OCI-LY7 (cell line): Measurements from ENCODE around the gene LSM4. TPM values are rescaled to one million over a fixed set of nuclear protein-coding genes. Genes with fewer than 3 reads are reported as not detected.
A peak's percentile ranks its signal among the peaks of the same experiment; 100 is the strongest.

ENCODE experiments used
- BruUV-seq: library from RNA; stranded (reverse); fragments of 400-500 nt; replicated peaks from 2 replicates; lab custom pipeline; 2021; lab: Mats Ljungman, UMichigan
- CTCF ChIA-PET: fragments of 300-600 bp; sonication (Branson Sonifier 250); formaldehyde crosslinking; loops from one replicate; lab custom pipeline; 2022; ENCODE audit warnings: antibody characterized with exemption; ENCODE audit not compliant: unreplicated experiment; lab: Charles Lee
- POLR2A ChIA-PET: fragments of 300-600 bp; sonication (Branson Sonifier 250); formaldehyde crosslinking; loops from one replicate; lab custom pipeline; 2022; ENCODE audit warnings: antibody characterized with exemption; lab: Charles Lee
- DNase-seq: peaks from one replicate; pipeline ENCODE4 v3.0.0-alpha.2; 2015; ENCODE audit warnings: low spot score
- H2AFZ ChIP-seq: fragments of 200-600 bp; sonication (generic), shearing (Covaris generic); 2 replicates; pipeline ENCODE4 v1.6.1; 2014; ENCODE audit warnings: mild to moderate bottlenecking, antibody characterized with exemption, low read length, moderate library complexity
- H3K27ac ChIP-seq: fragments of 200-600 bp; sonication (generic); 2 replicates; pipeline ENCODE4 v1.5.1; 2014; ENCODE audit warnings: mixed run types, low read depth, mild to moderate bottlenecking, moderate library complexity, low read length, inconsistent platforms; ENCODE audit not compliant: poor library complexity, severe bottlenecking
- H3K36me3 ChIP-seq: fragments of 200-600 bp; sonication (generic); 2 replicates; pipeline ENCODE4 v1.6.1; 2014; ENCODE audit warnings: mild to moderate bottlenecking, antibody characterized with exemption, low read length, moderate library complexity, mixed read lengths; ENCODE audit not compliant: insufficient read depth
- H3K4me1 ChIP-seq: fragments of 200-600 bp; sonication (generic); 2 replicates; pipeline ENCODE4 v1.5.1; 2014; ENCODE audit warnings: mild to moderate bottlenecking, low read length; ENCODE audit not compliant: insufficient read depth, poor library complexity, severe bottlenecking
- H3K4me2 ChIP-seq: fragments of 200-600 bp; sonication (generic); 2 replicates; pipeline ENCODE4 v1.6.1; 2014; ENCODE audit warnings: mild to moderate bottlenecking, low read length
- H3K4me3 ChIP-seq: fragments of 200-600 bp; sonication (generic); 2 replicates; pipeline ENCODE4 v1.5.1; 2014; ENCODE audit warnings: mild to moderate bottlenecking, low read depth, low read length; ENCODE audit not compliant: poor library complexity, severe bottlenecking
- H3K79me2 ChIP-seq: fragments of 200-600 bp; sonication (generic); 2 replicates; pipeline ENCODE4 v1.6.1; 2016; ENCODE audit warnings: low read depth, mild to moderate bottlenecking, low read length, moderate library complexity, mixed read lengths; ENCODE audit not compliant: insufficient read depth
- H3K9me2 ChIP-seq: fragments of 200-600 bp; sonication (generic); 2 replicates; pipeline ENCODE4 v1.6.1; 2016; ENCODE audit warnings: mild to moderate bottlenecking, low read length, mixed read lengths; ENCODE audit not compliant: insufficient read depth
- H3K9me3 ChIP-seq: fragments of 200-600 bp; sonication (generic); 2 replicates; pipeline ENCODE4 v1.6.1; 2014; ENCODE audit warnings: mild to moderate bottlenecking, mixed run types, low read length, mixed read lengths
- H4K20me1 ChIP-seq: fragments of 200-600 bp; sonication (generic); 2 replicates; pipeline ENCODE4 v1.6.1; 2014; ENCODE audit warnings: mild to moderate bottlenecking, antibody characterized with exemption, low read length, moderate library complexity, mixed read lengths; ENCODE audit not compliant: insufficient read depth
- EZH2phosphoT487 ChIP-seq: fragments of 200-600 bp; sonication (generic); IDR thresholded peaks from 2 replicates; pipeline ENCODE4 v1.6.1; 2018; ENCODE audit warnings: low read depth, borderline replicate concordance, mild to moderate bottlenecking, mixed run types, antibody characterized with exemption, low read length, moderate library complexity, mixed read lengths
- intact Hi-C: fragments of 100-400 bp; cut with micrococcal nuclease; formaldehyde crosslinking; loops from one replicate; pipeline ENCODE4 v1.10.0; 2022; ENCODE audit not compliant: unreplicated experiment
- total RNA-seq, 2 experiments: library from RNA; depleted of rRNA in 1 of 2; stranded (reverse); fragments of >200 nt in 1 of 2; shearing (Covaris generic) in 1 of 2; gene quantifications; 2 replicates each; pipeline ENCODE4 v1.2.3, GENCODE V29; 2014 to 2022
- TF ChIP-seq, protein P1 (sequence below): fragments of 200-600 bp; sonication (generic); conservative IDR thresholded peaks from 2 replicates; pipeline ENCODE4 v1.5.1; 2014; ENCODE audit warnings: mild to moderate bottlenecking, antibody characterized with exemption, low read length, moderate library complexity, mixed read lengths

LSM4 gene
- total RNA-seq, 2 experiments from 2014 or later, result 232 to 451 TPM

DNA sequence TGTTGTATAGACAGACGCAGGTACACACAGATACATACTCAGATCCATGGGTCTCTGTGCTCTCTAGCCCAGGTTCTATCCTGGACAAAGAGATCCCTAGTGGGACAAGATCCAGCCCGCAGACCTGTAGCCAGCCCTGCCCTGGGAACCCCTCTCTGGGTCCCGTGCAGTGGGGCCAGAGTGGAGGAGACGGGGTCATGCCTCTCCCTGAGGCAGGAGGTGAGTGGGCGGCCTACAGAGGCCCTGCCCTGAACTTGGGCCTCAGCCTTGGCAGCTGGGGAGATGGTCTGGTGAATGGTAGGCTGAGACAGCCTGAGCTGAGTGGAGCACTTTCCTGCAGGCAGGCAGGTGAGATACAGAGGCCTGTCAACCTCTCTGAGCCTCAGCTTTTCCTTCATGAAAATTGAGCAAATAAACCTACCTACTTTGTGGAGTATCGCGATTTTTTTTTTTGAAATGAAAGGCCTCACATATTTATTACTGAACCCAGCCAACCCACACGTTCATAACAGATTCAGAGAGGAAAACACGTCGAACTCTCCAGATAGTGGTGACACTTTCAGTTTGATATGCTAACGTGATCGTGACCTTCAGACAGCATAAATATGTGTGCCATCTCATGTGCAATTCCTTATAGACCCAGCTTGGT, 38.0 kb downstream of the LSM4 start:
- no TSS peak for BruUV-seq
- intact Hi-C loops, result no loop called here
- H3K79me2 ChIP-seq, result peaks cover 2% of the 10 kb centered on the region; the same call in 1 of the 2 replicates
- H3K27ac ChIP-seq, result peak overlapping the region; percentile 28
- no peaks in the 10 kb centered on the region for H3K9me2 ChIP-seq
- no peaks in the 10 kb centered on the region for H3K36me3 ChIP-seq
- ChIA-PET POLR2A (no interaction called here), CTCF (no interaction called here)
- peak overlapping the region; percentile 7; the same call in 1 of the 2 replicates for H2AFZ ChIP-seq
- H3K4me1 ChIP-seq, result peaks cover 25% of the 10 kb centered on the region
- no peak overlapping the region for H3K4me2 ChIP-seq
- no peak for DNase-seq
- TF ChIP-seq EZH2phosphoT487, result no peak
- TF ChIP-seq, protein P1, sequence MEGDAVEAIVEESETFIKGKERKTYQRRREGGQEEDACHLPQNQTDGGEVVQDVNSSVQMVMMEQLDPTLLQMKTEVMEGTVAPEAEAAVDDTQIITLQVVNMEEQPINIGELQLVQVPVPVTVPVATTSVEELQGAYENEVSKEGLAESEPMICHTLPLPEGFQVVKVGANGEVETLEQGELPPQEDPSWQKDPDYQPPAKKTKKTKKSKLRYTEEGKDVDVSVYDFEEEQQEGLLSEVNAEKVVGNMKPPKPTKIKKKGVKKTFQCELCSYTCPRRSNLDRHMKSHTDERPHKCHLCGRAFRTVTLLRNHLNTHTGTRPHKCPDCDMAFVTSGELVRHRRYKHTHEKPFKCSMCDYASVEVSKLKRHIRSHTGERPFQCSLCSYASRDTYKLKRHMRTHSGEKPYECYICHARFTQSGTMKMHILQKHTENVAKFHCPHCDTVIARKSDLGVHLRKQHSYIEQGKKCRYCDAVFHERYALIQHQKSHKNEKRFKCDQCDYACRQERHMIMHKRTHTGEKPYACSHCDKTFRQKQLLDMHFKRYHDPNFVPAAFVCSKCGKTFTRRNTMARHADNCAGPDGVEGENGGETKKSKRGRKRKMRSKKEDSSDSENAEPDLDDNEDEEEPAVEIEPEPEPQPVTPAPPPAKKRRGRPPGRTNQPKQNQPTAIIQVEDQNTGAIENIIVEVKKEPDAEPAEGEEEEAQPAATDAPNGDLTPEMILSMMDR, result no peak
- no peaks in the 10 kb centered on the region for H3K9me3 ChIP-seq
- no peaks in the 10 kb centered on the region for H4K20me1 ChIP-seq
- no peak overlapping the region for H3K4me3 ChIP-seq

DNA sequence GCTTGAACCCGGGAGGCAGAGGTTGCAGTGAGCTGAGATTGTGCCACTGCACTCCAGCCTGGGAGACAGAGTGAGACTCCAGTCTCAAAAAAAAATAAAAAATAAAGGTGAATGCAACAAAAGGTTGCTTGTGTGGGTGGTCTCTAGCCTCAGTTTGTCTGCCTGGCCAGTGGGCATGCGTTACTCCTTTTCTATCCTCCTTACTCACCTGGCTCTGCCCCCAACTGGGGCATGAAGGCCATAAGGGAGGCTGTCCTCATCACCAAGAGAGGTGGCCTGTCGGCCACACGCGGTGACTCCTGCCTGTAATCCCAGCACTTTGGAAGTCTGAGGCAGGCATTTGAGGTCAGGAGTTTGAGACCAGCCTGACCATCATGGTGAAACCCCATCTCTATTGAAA, 39.5 kb downstream of the LSM4 start:
- H3K9me2 ChIP-seq, result no peaks in the 10 kb centered on the region
- H3K4me1 ChIP-seq, result peaks cover 24% of the 10 kb centered on the region
- peaks cover 15% of the 10 kb centered on the region; the same call in 1 of the 2 replicates for H3K79me2 ChIP-seq
- no peak overlapping the region for H3K4me2 ChIP-seq
- no TSS peak for BruUV-seq
- H2AFZ ChIP-seq, result no peak overlapping the region
- no peak overlapping the region for H3K27ac ChIP-seq
- intact Hi-C loops, result no loop called here
- no peak overlapping the region for H3K4me3 ChIP-seq
- ChIA-PET CTCF (no interaction called here), POLR2A (interaction anchor here (0.7 kb wide), 1 partner anchor 41 kb away, joined by 3 read pairs; no protein-coding TSS in a partner anchor)
- DNase-seq, result no peak
- peaks cover 11% of the 10 kb centered on the region; the same call in 1 of the 2 replicates for H3K36me3 ChIP-seq
- TF ChIP-seq EZH2phosphoT487, result no peak
- TF ChIP-seq, protein P1, result no peak
- peaks cover 7% of the 10 kb centered on the region; the same call in 1 of the 2 replicates for H4K20me1 ChIP-seq
- no peaks in the 10 kb centered on the region for H3K9me3 ChIP-seq

DNA sequence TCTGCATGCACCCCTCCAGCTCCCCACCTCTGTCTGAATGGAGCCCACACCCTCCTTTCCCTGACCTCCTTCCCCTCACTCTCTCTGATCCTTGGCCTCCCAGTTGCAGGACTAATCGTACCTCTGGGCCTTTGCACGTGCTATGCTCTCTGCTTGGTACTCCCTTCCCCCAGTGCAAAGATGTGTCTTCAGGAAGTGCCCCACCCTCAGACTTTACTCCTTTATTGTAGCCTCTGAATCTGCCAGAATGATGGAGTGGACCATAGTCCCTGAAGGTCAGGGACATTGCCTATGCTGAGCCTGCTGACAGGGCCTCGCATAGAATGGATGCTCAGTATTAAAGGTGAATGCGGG, 40.1 kb downstream of the LSM4 start:
- TF ChIP-seq, protein P1, result no peak
- TF ChIP-seq EZH2phosphoT487, result no peak
- Histone ChIP-seq H3K9me3 (no peaks in the 10 kb centered on the region), H4K20me1 (peaks cover 10% of the 10 kb centered on the region; the same call in 1 of the 2 replicates), H3K27ac (peak overlapping the region; percentile 89), H3K9me2 (no peaks in the 10 kb centered on the region), H3K4me3 (peak overlapping the region; percentile 72), H3K4me2 (peak overlapping the region; percentile 94), H3K4me1 (peaks cover 28% of the 10 kb centered on the region), H3K36me3 (peaks cover 16% of the 10 kb centered on the region; the same call in 1 of the 2 replicates), H2AFZ (no peak overlapping the region), H3K79me2 (peaks cover 20% of the 10 kb centered on the region; the same call in 1 of the 2 replicates)
- BruUV-seq, result no TSS peak
- ChIA-PET CTCF (interaction anchor here (1.8 kb wide), 1 partner anchor 46 kb away, joined by 9 read pairs; no protein-coding TSS in a partner anchor), POLR2A (interaction anchor here (3.8 kb wide), 1 partner anchor 10 kb away, joined by 38 read pairs; no protein-coding TSS in a partner anchor)
- intact Hi-C loops, result no loop called here
- DNase-seq, result no peak
